Measurements from ENCODE around the gene ZFP36L1. TPM values are rescaled to one million over a fixed set of nuclear protein-coding genes. Genes with fewer than 3 reads are reported as not detected.

The ZFP36L1 gene
- total and polyA plus RNA-seq, 2 of the 13 experiments (the other 11 are each of a cell fraction or from before 2014, with no cell fraction given): 7.4 to 10.2 TPM

DNA sequence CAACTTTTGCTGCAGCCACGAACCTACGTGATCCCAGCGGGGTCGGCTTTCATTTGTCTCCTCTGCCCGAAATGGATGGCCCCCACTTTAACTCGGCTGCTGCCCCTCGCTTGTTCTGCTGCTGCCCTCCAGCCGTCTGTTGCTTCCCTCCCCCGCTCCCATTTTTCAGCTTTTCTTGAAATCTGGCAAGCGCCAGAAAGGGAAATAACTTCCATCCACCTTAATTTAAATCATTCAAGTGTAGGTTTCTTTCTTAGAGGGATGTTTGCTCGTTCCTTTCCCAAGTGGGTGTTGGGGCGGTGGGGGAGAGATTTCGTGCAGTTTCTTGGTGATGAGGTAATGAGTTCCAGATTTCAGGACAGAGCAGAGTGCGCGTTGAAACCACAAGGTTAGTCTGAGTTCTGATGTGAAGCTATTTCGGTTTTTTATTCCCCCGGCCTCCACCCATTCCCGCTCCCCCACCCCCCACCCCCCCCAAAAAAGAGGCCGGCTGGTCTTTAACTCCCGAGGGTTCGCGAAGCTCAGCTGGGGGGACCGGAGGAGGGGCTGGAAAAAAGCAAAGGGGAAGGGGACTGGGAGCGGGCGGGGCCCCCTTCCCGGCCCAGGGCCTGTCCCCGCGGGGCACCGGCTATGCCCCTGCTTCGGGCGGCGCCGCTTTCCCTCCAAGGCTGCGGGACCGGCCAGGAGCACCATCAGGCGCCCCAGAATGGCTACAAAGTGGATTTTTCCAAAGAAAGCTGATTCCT lies 2.2 kb upstream of the ZFP36L1 start (continued):
- TF ChIP-seq, protein P1, sequence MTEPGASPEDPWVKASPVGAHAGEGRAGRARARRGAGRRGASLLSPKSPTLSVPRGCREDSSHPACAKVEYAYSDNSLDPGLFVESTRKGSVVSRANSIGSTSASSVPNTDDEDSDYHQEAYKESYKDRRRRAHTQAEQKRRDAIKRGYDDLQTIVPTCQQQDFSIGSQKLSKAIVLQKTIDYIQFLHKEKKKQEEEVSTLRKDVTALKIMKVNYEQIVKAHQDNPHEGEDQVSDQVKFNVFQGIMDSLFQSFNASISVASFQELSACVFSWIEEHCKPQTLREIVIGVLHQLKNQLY (CRISPR knock-in tag; IDR thresholded peaks at IDR 0.05): no peak
- TF ChIP-seq EEA1 (CRISPR knock-in tag; IDR thresholded peaks at IDR 0.05; ENCODE audit: borderline replicate concordance) (no peak), ZNF549 (CRISPR knock-in tag; IDR thresholded peaks at IDR 0.05) (no peak), MIER2 (CRISPR knock-in tag; IDR thresholded peaks at IDR 0.05) (no peak), MIER3 (CRISPR knock-in tag; IDR thresholded peaks at IDR 0.05; ENCODE audit: borderline replicate concordance) (no peak), TOPORS (CRISPR knock-in tag; IDR thresholded peaks at IDR 0.05) (no peak), ZNF564 (CRISPR knock-in tag; IDR thresholded peaks at IDR 0.05) (no peak), MED8 (CRISPR knock-in tag; IDR thresholded peaks at IDR 0.05; ENCODE audit: insufficient replicate concordance) (no peak), KDM5B (CRISPR knock-in tag; IDR thresholded peaks at IDR 0.05; ENCODE audit: borderline replicate concordance) (no peak), NFYC (CRISPR knock-in tag; IDR thresholded peaks at IDR 0.05) (no peak), GABPA (IDR thresholded peaks at IDR 0.05; ENCODE audit: low read depth, low read length) (no peak), GABPA (CRISPR knock-in tag; IDR thresholded peaks at IDR 0.05; ENCODE audit: low read depth) (no peak), KDM2A (CRISPR knock-in tag; IDR thresholded peaks at IDR 0.05; ENCODE audit: borderline replicate concordance, low read depth) (no peak), RFXAP (CRISPR knock-in tag; IDR thresholded peaks at IDR 0.05; ENCODE audit: borderline replicate concordance) (no peak), ZNF343 (CRISPR knock-in tag; IDR thresholded peaks at IDR 0.05) (no peak), ZNF569 (CRISPR knock-in tag; IDR thresholded peaks at IDR 0.05; ENCODE audit: borderline replicate concordance) (no peak), MED1 (CRISPR knock-in tag; IDR thresholded peaks at IDR 0.05) (no peak), SP4 (CRISPR knock-in tag; IDR thresholded peaks at IDR 0.05) (no peak), SSRP1 (CRISPR knock-in tag; IDR thresholded peaks at IDR 0.05) (no peak), ZNF441 (CRISPR knock-in tag; IDR thresholded peaks at IDR 0.05; ENCODE audit: borderline replicate concordance) (0 out of 2 replicates have a peak, but pooled peaks have one; percentile 58)
- TF ChIP-seq, protein P2, sequence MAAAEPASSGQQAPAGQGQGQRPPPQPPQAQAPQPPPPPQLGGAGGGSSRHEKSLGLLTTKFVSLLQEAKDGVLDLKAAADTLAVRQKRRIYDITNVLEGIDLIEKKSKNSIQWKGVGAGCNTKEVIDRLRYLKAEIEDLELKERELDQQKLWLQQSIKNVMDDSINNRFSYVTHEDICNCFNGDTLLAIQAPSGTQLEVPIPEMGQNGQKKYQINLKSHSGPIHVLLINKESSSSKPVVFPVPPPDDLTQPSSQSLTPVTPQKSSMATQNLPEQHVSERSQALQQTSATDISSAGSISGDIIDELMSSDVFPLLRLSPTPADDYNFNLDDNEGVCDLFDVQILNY (CRISPR knock-in tag; conservative IDR thresholded peaks at IDR 0.05): no peak
- TF ChIP-seq, protein P3, sequence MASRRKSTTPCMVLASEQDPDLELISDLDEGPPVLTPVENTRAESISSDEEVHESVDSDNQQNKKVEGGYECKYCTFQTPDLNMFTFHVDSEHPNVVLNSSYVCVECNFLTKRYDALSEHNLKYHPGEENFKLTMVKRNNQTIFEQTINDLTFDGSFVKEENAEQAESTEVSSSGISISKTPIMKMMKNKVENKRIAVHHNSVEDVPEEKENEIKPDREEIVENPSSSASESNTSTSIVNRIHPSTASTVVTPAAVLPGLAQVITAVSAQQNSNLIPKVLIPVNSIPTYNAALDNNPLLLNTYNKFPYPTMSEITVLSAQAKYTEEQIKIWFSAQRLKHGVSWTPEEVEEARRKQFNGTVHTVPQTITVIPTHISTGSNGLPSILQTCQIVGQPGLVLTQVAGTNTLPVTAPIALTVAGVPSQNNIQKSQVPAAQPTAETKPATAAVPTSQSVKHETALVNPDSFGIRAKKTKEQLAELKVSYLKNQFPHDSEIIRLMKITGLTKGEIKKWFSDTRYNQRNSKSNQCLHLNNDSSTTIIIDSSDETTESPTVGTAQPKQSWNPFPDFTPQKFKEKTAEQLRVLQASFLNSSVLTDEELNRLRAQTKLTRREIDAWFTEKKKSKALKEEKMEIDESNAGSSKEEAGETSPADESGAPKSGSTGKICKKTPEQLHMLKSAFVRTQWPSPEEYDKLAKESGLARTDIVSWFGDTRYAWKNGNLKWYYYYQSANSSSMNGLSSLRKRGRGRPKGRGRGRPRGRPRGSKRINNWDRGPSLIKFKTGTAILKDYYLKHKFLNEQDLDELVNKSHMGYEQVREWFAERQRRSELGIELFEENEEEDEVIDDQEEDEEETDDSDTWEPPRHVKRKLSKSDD (CRISPR knock-in tag; IDR thresholded peaks at IDR 0.05; ENCODE audit: low read depth): no peak
- TF ChIP-seq, protein P4, sequence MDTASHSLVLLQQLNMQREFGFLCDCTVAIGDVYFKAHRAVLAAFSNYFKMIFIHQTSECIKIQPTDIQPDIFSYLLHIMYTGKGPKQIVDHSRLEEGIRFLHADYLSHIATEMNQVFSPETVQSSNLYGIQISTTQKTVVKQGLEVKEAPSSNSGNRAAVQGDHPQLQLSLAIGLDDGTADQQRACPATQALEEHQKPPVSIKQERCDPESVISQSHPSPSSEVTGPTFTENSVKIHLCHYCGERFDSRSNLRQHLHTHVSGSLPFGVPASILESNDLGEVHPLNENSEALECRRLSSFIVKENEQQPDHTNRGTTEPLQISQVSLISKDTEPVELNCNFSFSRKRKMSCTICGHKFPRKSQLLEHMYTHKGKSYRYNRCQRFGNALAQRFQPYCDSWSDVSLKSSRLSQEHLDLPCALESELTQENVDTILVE (CRISPR knock-in tag; IDR thresholded peaks at IDR 0.05): 0 out of 2 replicates have a peak, but pooled peaks have one; percentile 7
- TF ChIP-seq, protein P5, sequence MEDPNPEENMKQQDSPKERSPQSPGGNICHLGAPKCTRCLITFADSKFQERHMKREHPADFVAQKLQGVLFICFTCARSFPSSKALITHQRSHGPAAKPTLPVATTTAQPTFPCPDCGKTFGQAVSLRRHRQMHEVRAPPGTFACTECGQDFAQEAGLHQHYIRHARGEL (CRISPR knock-in tag; IDR thresholded peaks at IDR 0.05): no peak
- TF ChIP-seq, protein P6, sequence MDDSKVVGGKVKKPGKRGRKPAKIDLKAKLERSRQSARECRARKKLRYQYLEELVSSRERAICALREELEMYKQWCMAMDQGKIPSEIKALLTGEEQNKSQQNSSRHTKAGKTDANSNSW (CRISPR knock-in tag; IDR thresholded peaks at IDR 0.05; ENCODE audit: borderline replicate concordance): no peak

Data from HepG2 (cell line).